Tibial nerve (tissue), 4 donors: Measurements from ENCODE around the gene MXD1. TPM values are rescaled to one million over a fixed set of nuclear protein-coding genes. Genes with fewer than 3 reads are reported as not detected.
"Not testable (repeated sequence)": the region's sequence is repeated elsewhere in the genome, so short reads cannot be mapped to it uniquely, and the experiment has no call there.

Experiments used
- DNase-seq, 2 donors: peaks; one replicate each; pipeline ENCODE4 v3.0.0-alpha.2; 2019; ENCODE audit warnings: low spot score in 2 of 2
- H3K27ac ChIP-seq, 4 donors: fragments of 200-600 bp; sonication (generic) in 3 of 4; one replicate each; pipeline ENCODE4 v1.5.1; 2017 to 2019; ENCODE audit warnings: mild to moderate bottlenecking in 1 of 4
- H3K27me3 ChIP-seq, 2 donors: fragments of 200-600 bp; sonication (generic) in 1 of 2; one replicate each; pipeline versions ENCODE4 v1.5.1 to v1.6.0; 2017 to 2019
- H3K36me3 ChIP-seq, 3 donors: fragments of 200-600 bp; sonication (generic); one replicate each; pipeline ENCODE4 v1.5.1; 2018 to 2019
- H3K4me1 ChIP-seq, 4 donors: fragments of 200-600 bp; sonication (generic) in 3 of 4; one replicate each; pipeline ENCODE4 v1.5.1; 2017 to 2019
- H3K4me3 ChIP-seq, 4 donors: fragments of 200-600 bp; sonication (generic) in 3 of 4; one replicate each; pipeline ENCODE4 v1.5.1; 2017 to 2019; ENCODE audit warnings: mild to moderate bottlenecking in 1 of 4, moderate library complexity in 1 of 4
- H3K9me3 ChIP-seq, 4 donors: fragments of 200-600 bp; sonication (generic) in 3 of 4; one replicate each; pipeline ENCODE4 v1.5.1; 2017 to 2019
- EP300 ChIP-seq, 2 donors: sonication (generic); formaldehyde crosslinking; IDR thresholded peaks; one replicate each; pipeline ENCODE4 v1.6.1; 2017; ENCODE audit warnings: antibody characterized with exemption in 2 of 2, mild to moderate bottlenecking in 1 of 2
- POLR2A ChIP-seq, 2 donors: fragments of 450-650 bp; IDR thresholded peaks; one replicate each; pipeline ENCODE4 v1.6.1; 2017; ENCODE audit warnings: antibody characterized with exemption in 2 of 2, mild to moderate bottlenecking in 2 of 2, moderate library complexity in 2 of 2
- WGBS, 2 donors: methylation state at CpG; one replicate each; pipeline ENCODE4 v1.1.5; 2018; 5-methylcytosine and 5-hydroxymethylcytosine counted together
- total RNA-seq, 4 donors: library from RNA; depleted of rRNA; stranded (reverse); fragments of >200 nt; gene quantifications; one replicate each; pipeline ENCODE4 v1.1.0, GENCODE V29; 2016
- TF ChIP-seq, protein P1 (sequence below), 5 experiments: fragments of 200-600 bp in 3 of 5; fragments of 450-650 bp in 2 of 5; sonication (generic) in 3 of 5; IDR thresholded peaks; one replicate each; pipeline ENCODE4 v1.5.1; 2016 to 2019; ENCODE audit warnings: antibody characterized with exemption in 5 of 5, mild to moderate bottlenecking in 3 of 5, moderate library complexity in 2 of 5

MXD1 gene
- total RNA-seq, 4 donors from 2014 or later: 5.7 to 10.4 (median 7.6) TPM

DNA sequence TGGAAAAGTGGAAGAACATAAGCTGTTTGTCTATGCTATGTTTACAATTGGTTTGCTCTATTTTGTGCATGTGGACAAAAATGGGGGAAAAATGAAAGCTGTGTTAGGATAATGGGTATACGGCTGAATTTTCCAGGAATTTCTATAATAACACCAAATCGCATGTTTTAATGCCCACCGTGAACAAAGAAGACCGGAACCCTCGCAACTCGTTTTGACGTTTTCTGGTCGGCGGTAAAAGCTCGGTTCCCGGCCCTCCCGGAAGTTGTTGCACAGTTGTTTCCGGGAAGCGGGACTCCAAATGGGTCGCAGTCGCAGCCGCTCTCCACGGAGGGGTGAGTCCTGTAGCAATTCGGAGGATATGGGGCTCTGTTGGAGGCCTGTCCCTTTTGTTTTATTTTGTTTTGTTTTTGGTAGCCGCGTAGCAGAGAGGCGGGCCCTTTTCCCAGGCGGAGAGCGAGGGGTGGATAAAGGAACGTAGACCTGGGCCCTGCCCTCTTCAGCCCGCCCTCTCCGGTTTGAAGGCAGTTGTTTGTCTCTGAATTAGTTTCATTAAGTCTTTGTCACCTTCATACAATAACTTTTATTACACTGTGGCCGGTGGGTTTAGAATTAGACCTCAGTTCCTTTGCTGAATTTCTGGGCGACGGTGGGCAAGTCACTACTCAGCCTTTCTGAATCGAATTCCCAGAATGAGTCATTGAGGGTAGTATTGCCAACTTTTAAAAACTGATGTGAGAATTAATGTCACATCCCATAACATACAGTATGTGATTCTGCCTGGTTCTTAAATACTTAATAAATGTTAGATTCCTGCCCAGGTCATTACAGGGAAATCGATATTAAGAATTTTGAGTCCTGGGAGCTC is 21.0 kb upstream of the MXD1 start, which contains the start of gene SNRNP27:
Gene SNRNP27 (plus strand): TSS at position 273 of the 868 bp plus-strand sequence. CDS start 29 bp downstream, at position 302.
- peaks cover 0 to 23% (median 0%) of the 10 kb centered on the region in 3 donors for H3K36me3 ChIP-seq
- no peaks in the 10 kb centered on the region for H3K27me3 ChIP-seq
- peak; percentile 60 to 70 for DNase-seq
- WGBS, 2 donors: 0 to 1% methylated on average over 32 of the region's 32 CpGs
- TF ChIP-seq, protein P1, sequence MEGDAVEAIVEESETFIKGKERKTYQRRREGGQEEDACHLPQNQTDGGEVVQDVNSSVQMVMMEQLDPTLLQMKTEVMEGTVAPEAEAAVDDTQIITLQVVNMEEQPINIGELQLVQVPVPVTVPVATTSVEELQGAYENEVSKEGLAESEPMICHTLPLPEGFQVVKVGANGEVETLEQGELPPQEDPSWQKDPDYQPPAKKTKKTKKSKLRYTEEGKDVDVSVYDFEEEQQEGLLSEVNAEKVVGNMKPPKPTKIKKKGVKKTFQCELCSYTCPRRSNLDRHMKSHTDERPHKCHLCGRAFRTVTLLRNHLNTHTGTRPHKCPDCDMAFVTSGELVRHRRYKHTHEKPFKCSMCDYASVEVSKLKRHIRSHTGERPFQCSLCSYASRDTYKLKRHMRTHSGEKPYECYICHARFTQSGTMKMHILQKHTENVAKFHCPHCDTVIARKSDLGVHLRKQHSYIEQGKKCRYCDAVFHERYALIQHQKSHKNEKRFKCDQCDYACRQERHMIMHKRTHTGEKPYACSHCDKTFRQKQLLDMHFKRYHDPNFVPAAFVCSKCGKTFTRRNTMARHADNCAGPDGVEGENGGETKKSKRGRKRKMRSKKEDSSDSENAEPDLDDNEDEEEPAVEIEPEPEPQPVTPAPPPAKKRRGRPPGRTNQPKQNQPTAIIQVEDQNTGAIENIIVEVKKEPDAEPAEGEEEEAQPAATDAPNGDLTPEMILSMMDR (IDR thresholded peaks at IDR 0.05): no peak
- TF ChIP-seq EP300 (IDR thresholded peaks at IDR 0.05): peak; percentile 49 to 86
- TF ChIP-seq POLR2A (IDR thresholded peaks at IDR 0.05): peak in 1 of 2 donors; percentile 48
- peak within 1 kb of the TSS; percentile 68 to 73 (median 70) for H3K4me3 ChIP-seq
- H3K27ac ChIP-seq: peak within 1 kb of the TSS; percentile 75 to 91 (median 82)
- H3K9me3 ChIP-seq: peaks cover 0 to 5% (median 0%) of the 10 kb centered on the region in 4 donors
- H3K4me1 ChIP-seq: peaks cover 0 to 27% (median 7%) of the 10 kb centered on the region in 4 donors

DNA sequence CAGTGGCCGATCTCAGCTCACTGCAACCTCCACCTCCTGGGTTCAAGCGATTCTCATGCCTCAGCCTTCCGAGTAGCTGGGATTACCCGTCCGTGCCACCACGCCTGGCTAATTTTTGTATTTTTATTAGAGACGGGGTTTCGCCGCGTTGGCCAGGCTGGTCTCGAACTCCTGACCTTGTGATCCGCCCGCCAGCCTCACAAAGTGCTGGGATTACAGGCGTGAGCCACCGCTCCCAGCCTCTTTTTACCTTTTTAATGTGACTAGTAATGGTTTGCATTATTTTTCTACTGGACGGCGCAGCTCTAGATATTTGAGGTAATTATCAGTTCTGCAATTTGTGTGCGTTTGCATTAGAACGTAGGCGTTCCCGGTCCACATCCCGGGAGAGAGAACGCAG is 20.2 kb upstream of the MXD1 start:
- H3K27ac ChIP-seq: peak overlapping the region; percentile 75 to 91 (median 82)
- not testable (repeated sequence) for H3K27me3 ChIP-seq, H3K9me3 ChIP-seq, DNase-seq
- WGBS, 2 donors: 45 to 47% methylated on average over 23 of the region's 23 CpGs
- peak overlapping the region; percentile 68 to 73 (median 70) for H3K4me3 ChIP-seq
- H3K4me1 ChIP-seq: peaks cover 0 to 27% (median 7%) of the 10 kb centered on the region in 4 donors
- peaks cover 0 to 31% (median 0%) of the 10 kb centered on the region in 3 donors for H3K36me3 ChIP-seq

DNA sequence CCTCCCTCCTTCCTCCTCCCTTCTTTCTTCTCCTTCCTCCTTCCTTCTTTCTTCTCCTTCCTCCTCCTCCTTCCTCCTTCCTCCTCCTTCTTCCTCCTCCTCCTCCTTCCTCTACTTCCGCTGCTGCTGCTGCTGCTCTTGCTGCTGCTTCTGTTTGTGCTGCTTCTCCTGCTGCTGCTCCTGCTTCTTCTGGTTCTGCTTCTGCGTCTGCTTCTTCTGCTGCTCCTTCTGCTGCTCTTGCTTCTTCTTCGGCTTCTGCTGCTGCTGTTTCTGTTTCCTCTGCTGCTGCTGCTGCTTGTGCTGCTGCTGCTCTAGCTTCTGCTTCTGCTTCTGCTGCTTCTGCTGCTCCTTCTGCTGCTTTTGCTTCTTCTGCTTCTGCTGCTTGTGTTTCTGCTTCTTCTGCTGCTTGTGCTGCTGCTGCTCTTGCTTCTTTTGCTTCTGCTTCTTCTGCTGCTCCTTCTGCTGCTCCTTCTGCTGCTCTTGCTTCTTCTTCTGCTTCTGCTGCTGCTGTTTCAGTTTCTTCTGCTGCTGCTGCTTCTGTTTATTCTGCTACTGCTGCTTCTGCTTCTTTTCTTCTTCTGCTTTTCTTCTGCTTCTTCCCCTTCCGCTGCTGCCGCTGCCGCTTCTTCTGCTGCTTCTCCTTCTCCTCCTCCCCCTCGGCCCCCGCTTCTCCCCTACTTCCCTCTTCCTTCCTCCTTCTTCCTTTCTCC is 12.5 kb upstream of the MXD1 start:
- no peak for DNase-seq
- Histone ChIP-seq H3K4me3 (no peak overlapping the region), H3K27ac (peak overlapping the region in 1 of 4 donors; percentile 70), H3K36me3 (peaks cover 0 to 85% (median 4%) of the 10 kb centered on the region in 3 donors), H3K4me1 (peaks cover 0 to 21% (median 0%) of the 10 kb centered on the region in 4 donors), H3K9me3 (no peaks in the 10 kb centered on the region), H3K27me3 (no peaks in the 10 kb centered on the region)
- WGBS, 2 donors: 66 to 81% methylated on average over 8 of the region's 8 CpGs
- TF ChIP-seq, protein P1 (IDR thresholded peaks at IDR 0.05): no peak
- TF ChIP-seq EP300 (IDR thresholded peaks at IDR 0.05): no peak
- TF ChIP-seq POLR2A (IDR thresholded peaks at IDR 0.05): no peak

DNA sequence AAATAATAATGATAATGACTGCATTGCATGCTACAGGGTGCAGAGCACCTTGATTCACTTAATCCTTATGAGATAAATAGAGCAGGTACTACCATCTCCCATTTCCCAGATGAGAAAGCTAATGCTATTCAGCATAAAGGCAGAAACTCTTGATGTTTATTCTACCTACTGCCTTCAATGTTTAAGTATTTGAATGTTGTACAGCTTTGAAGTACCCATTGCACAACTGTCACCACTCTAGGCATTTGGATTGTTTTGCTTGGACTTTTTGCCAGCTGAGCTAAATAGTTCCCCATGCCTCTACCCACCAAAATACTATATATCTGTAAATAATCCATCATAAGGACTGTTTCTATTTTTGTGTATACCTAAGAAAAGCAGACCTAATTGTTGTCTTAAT is 7.7 kb upstream of the MXD1 start:
- TF ChIP-seq EP300 (IDR thresholded peaks at IDR 0.05) (no peak), POLR2A (IDR thresholded peaks at IDR 0.05) (no peak)
- TF ChIP-seq, protein P1 (IDR thresholded peaks at IDR 0.05): no peak
- Histone ChIP-seq H3K36me3 (peaks cover 0 to 73% (median 4%) of the 10 kb centered on the region in 3 donors), H3K9me3 (no peaks in the 10 kb centered on the region), H3K27ac (no peak overlapping the region), H3K4me1 (peaks cover 0 to 6% (median 0%) of the 10 kb centered on the region in 4 donors), H3K4me3 (no peak overlapping the region), H3K27me3 (no peaks in the 10 kb centered on the region)
- no peak for DNase-seq

DNA sequence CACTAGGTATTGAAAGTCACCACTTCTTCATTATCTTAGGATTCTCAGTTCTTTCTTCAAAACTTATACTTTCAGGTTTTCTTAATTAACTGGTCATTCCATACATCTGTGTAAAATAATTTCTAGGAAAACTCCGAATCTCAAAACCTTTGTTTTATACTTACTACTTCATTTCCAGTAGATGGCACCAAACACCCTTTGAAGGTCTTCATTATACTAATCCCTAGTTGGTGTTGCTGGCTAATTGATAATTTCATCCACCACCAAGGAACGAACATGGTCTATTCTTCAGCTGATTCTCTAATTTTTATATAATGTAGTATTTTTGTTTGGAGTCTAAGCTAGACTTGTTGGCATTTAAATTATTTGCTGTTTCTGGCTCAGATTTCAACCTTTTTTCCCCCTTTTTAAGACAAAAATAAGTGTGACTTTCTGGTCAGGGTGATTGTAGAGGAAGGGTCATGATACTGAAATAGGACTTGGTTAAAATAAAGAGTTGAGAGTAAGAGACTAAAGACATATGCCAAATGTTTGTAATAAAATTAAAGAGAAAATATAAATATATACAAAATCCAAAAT is 2.8 kb upstream of the MXD1 start:
- peak overlapping the region in 3 of 4 donors; percentile 54 to 100 (median 65) for H3K27ac ChIP-seq
- DNase-seq: no peak
- H3K27me3 ChIP-seq: no peaks in the 10 kb centered on the region
- TF ChIP-seq EP300 (IDR thresholded peaks at IDR 0.05) (peak; percentile 29 to 54), POLR2A (IDR thresholded peaks at IDR 0.05) (no peak)
- TF ChIP-seq, protein P1 (IDR thresholded peaks at IDR 0.05): peak; percentile 43 to 79 (median 50)
- no peak overlapping the region for H3K4me3 ChIP-seq
- WGBS, 2 donors: 1 to 3% methylated on average over 2 of the region's 2 CpGs
- H3K4me1 ChIP-seq: peaks cover 0 to 33% (median 11%) of the 10 kb centered on the region in 4 donors
- H3K9me3 ChIP-seq: no peaks in the 10 kb centered on the region
- peaks cover 0 to 39% (median 4%) of the 10 kb centered on the region in 3 donors for H3K36me3 ChIP-seq
